HepG2 (cell line): ENCODE measurements around the gene FAT1. TPM values are rescaled to one million over a fixed set of nuclear protein-coding genes. Genes with fewer than 3 reads are reported as not detected.
A peak's percentile ranks its signal among the peaks of the same experiment; 100 is the strongest.

ENCODE experiments used
- ARHGAP35 ChIP-seq: sonication (generic); formaldehyde crosslinking; IDR thresholded peaks from 2 replicates; pipeline ENCODE4 v1.9.0; 2022; ENCODE audit warnings: mild to moderate bottlenecking, inconsistent platforms, moderate library complexity, missing genetic modification reagents, borderline replicate concordance
- ETV5 ChIP-seq: IDR thresholded peaks from 2 replicates; pipeline ENCODE4 v1.6.1; 2018; ENCODE audit warnings: missing biosample characterization, missing genetic modification reagents, inconsistent platforms, borderline replicate concordance
- FOSL1 ChIP-seq: sonication (generic); formaldehyde crosslinking; IDR thresholded peaks from 2 replicates; pipeline ENCODE4 v1.9.0; 2021; ENCODE audit warnings: missing genetic modification reagents, borderline replicate concordance
- FUBP1 ChIP-seq: sonication (generic); formaldehyde crosslinking; IDR thresholded peaks from 2 replicates; pipeline ENCODE4 v1.5.1; 2020; ENCODE audit warnings: missing genetic modification reagents, mild to moderate bottlenecking, borderline replicate concordance
- GLMP ChIP-seq: sonication (generic); formaldehyde crosslinking; IDR thresholded peaks from 2 replicates; pipeline ENCODE4 v1.9.0; 2021; ENCODE audit warnings: missing genetic modification reagents, mild to moderate bottlenecking, borderline replicate concordance
- IRF2 ChIP-seq: IDR thresholded peaks from 2 replicates; pipeline ENCODE4 v1.6.1; 2018; ENCODE audit warnings: missing genetic modification reagents, missing compliant biosample characterization
- JUND ChIP-seq: sonication (generic); formaldehyde crosslinking; IDR thresholded peaks from 2 replicates; pipeline ENCODE4 v1.8.0; 2022; ENCODE audit warnings: mild to moderate bottlenecking, missing genetic modification reagents
- MEIS1 ChIP-seq: sonication (generic); formaldehyde crosslinking; IDR thresholded peaks from 2 replicates; pipeline ENCODE4 v1.9.0; 2021; ENCODE audit warnings: mild to moderate bottlenecking, missing genetic modification reagents, moderate library complexity, borderline replicate concordance
- MXD3 ChIP-seq: IDR thresholded peaks from 2 replicates; pipeline ENCODE4 v1.6.1; 2016; ENCODE audit warnings: mild to moderate bottlenecking, missing biosample characterization, missing genetic modification reagents
- NCOR1 ChIP-seq: fragments of 200-600 bp; sonication (generic); IDR thresholded peaks from 2 replicates; pipeline ENCODE4 v1.7.0; 2017; ENCODE audit warnings: antibody characterized with exemption, low read length, borderline replicate concordance
- PRDM10 ChIP-seq: sonication (generic); formaldehyde crosslinking; IDR thresholded peaks from 2 replicates; pipeline ENCODE4 v1.4.0; 2020; ENCODE audit warnings: low read depth, missing genetic modification reagents
- RAD51 ChIP-seq: fragments of 450-650 bp; IDR thresholded peaks from 2 replicates; pipeline ENCODE4 v1.6.1; 2016; ENCODE audit warnings: borderline replicate concordance
- SALL1 ChIP-seq: sonication (generic); formaldehyde crosslinking; IDR thresholded peaks from 2 replicates; pipeline ENCODE4 v1.8.0; 2022; ENCODE audit warnings: mild to moderate bottlenecking, missing genetic modification reagents
- SSRP1 ChIP-seq: IDR thresholded peaks from 2 replicates; pipeline ENCODE4 v1.6.1; 2016; ENCODE audit warnings: control low read depth
- TCF12 ChIP-seq, 2 experiments: fragments of 450-650 bp in 1 of 2; sonication (generic) in 1 of 2; formaldehyde crosslinking in 1 of 2; IDR thresholded peaks; 2 replicates each; pipeline versions ENCODE4 v1.6.1 to v1.8.0; 2017 to 2022; ENCODE audit warnings: antibody characterized with exemption in 1 of 2, mild to moderate bottlenecking in 1 of 2, missing genetic modification reagents in 1 of 2, moderate library complexity in 1 of 2
- TFE3 ChIP-seq: IDR thresholded peaks from 2 replicates; pipeline ENCODE4 v1.6.1; 2016
- WIZ ChIP-seq: sonication (generic); formaldehyde crosslinking; IDR thresholded peaks from 2 replicates; pipeline ENCODE4 v1.5.1; 2020; ENCODE audit warnings: mild to moderate bottlenecking, missing genetic modification reagents
- ZBTB21 ChIP-seq: sonication (generic); formaldehyde crosslinking; IDR thresholded peaks from 2 replicates; pipeline ENCODE4 v1.4.0; 2020; ENCODE audit warnings: missing genetic modification reagents
- ZNF20 ChIP-seq: sonication (generic); formaldehyde crosslinking; IDR thresholded peaks from 2 replicates; pipeline ENCODE4 v1.4.0; 2020; ENCODE audit warnings: mild to moderate bottlenecking, moderate library complexity, missing genetic modification reagents
- ZNF546 ChIP-seq: sonication (generic); formaldehyde crosslinking; conservative IDR thresholded peaks from 2 replicates; pipeline ENCODE4 v1.8.1; 2023; ENCODE audit warnings: mild to moderate bottlenecking, missing genetic modification reagents
- ZNF598 ChIP-seq: sonication (generic); formaldehyde crosslinking; IDR thresholded peaks from 2 replicates; pipeline ENCODE4 v1.5.1; 2020; ENCODE audit warnings: mild to moderate bottlenecking, missing genetic modification reagents, borderline replicate concordance
- ZNF660 ChIP-seq: sonication (generic); formaldehyde crosslinking; IDR thresholded peaks from 2 replicates; pipeline ENCODE4 v1.5.1; 2020; ENCODE audit warnings: mild to moderate bottlenecking, low read depth, missing genetic modification reagents, borderline replicate concordance
- polyA plus RNA-seq, 8 experiments: library from polyadenylated mRNA; depleted of rRNA in 3 of 8; stranded (reverse) in 7 of 8; unstranded in 1 of 8; fragments of >200 nt; fragmentation: Illumina TruSeq in 4 of 8; extraction: Trizol in 4 of 8; gene quantifications; 2 replicates each; pipeline versions ENCODE4 v1.2.1 to v1.2.3, GENCODE V29; 2011 to 2016; ENCODE audit warnings: low read depth in 4 of 8, missing spikeins in 1 of 8, mixed read lengths in 1 of 8; ENCODE audit not compliant: insufficient read depth in 1 of 8
- total RNA-seq, 5 experiments: library from RNA; depleted of rRNA; stranded (reverse); fragments of >200 nt; fragmentation: Illumina TruSeq; extraction: Trizol; gene quantifications; 2 replicates each; pipeline ENCODE4 v1.2.3, GENCODE V29; 2016; ENCODE audit warnings: low read depth in 1 of 5

Gene FAT1
- total and polyA plus RNA-seq, 2 of the 13 experiments (the other 11 are each of a cell fraction or from before 2014, with no cell fraction given): 185 to 216 TPM

- TF ChIP-seq PRDM10 (no peak), ZNF20 (CRISPR knock-in tag) (no peak), WIZ (CRISPR knock-in tag) (no peak), TCF12 (IDR thresholded peaks at IDR 0.05) (no peak), TCF12 (CRISPR knock-in tag; IDR thresholded peaks at IDR 0.05) (no peak), SSRP1 (CRISPR knock-in tag) (no peak), JUND (peak; percentile 80), IRF2 (CRISPR knock-in tag) (0 out of 2 replicates have a peak, but pooled peaks have one; percentile 39), ARHGAP35 (CRISPR knock-in tag) (no peak), ZNF598 (peak; percentile 76; the same call in 1 of the 2 replicates), MXD3 (no peak), ZBTB21 (CRISPR knock-in tag) (peak; percentile 49; the same call in 1 of the 2 replicates), TFE3 (CRISPR knock-in tag) (no peak), RAD51 (no peak), ZNF546 (CRISPR knock-in tag) (no peak), SALL1 (CRISPR knock-in tag) (peak; percentile 83), FOSL1 (peak; percentile 66), GLMP (CRISPR knock-in tag) (no peak), NCOR1 (peak; percentile 39; the same call in 1 of the 2 replicates), ETV5 (CRISPR knock-in tag) (peak; percentile 84), ZNF660 (CRISPR knock-in tag) (no peak), MEIS1 (no peak), FUBP1 (CRISPR knock-in tag) (0 out of 2 replicates have a peak, but pooled peaks have one; percentile 47)
These were observed 25.6 kb downstream of the FAT1 start (continued) for GRCh38 chr4:186698028-186698427.
